PFSK-1 (cell line): ENCODE data around the gene ACKR4.

Experiments used
- SIN3A ChIP-seq: IDR thresholded peaks from 2 replicates; pipeline ENCODE4 v1.6.1; 2012; ENCODE audit warnings: mild to moderate bottlenecking, low read length, moderate library complexity, borderline replicate concordance; ENCODE audit not compliant: insufficient read depth
- TAF1 ChIP-seq: IDR thresholded peaks from 2 replicates; pipeline ENCODE4 v1.6.1; 2012; ENCODE audit warnings: low read length, control low read depth, borderline replicate concordance; ENCODE audit not compliant: insufficient read depth

- TF ChIP-seq TAF1 (no peak), SIN3A (no peak)
Observed at GRCh38 chr3:132569153-132569552, 27.9 kb upstream of the ACKR4 start.
